Transverse colon (tissue), 4 donors: Measurements from ENCODE around the gene FAAH.

Source experiments
- POLR2A ChIP-seq: fragments of 450-650 bp; IDR thresholded peaks from one replicate; pipeline ENCODE4 v1.6.1; 2016; ENCODE audit warnings: antibody characterized with exemption, mild to moderate bottlenecking, moderate library complexity
- POLR2AphosphoS5 ChIP-seq, 3 donors: sonication (generic); formaldehyde crosslinking; IDR thresholded peaks; one replicate each; pipeline ENCODE4 v1.6.1; 2016; ENCODE audit warnings: antibody characterized with exemption in 3 of 3
- TF ChIP-seq, protein P1 (sequence below), 5 experiments: fragments of 200-600 bp in 3 of 5; fragments of 450-650 bp in 2 of 5; sonication (generic) in 3 of 5; IDR thresholded peaks; 1 replicate in 2 of 5; 2 replicates in 3 of 5; pipeline ENCODE4 v1.5.1; 2016 to 2017; ENCODE audit warnings: antibody characterized with exemption in 5 of 5, inconsistent platforms in 3 of 5, mild to moderate bottlenecking in 2 of 5, moderate library complexity in 1 of 5

GRCh38 chr1:46444466-46444865 lies 50.3 kb downstream of the FAAH start:
- TF ChIP-seq, protein P1, sequence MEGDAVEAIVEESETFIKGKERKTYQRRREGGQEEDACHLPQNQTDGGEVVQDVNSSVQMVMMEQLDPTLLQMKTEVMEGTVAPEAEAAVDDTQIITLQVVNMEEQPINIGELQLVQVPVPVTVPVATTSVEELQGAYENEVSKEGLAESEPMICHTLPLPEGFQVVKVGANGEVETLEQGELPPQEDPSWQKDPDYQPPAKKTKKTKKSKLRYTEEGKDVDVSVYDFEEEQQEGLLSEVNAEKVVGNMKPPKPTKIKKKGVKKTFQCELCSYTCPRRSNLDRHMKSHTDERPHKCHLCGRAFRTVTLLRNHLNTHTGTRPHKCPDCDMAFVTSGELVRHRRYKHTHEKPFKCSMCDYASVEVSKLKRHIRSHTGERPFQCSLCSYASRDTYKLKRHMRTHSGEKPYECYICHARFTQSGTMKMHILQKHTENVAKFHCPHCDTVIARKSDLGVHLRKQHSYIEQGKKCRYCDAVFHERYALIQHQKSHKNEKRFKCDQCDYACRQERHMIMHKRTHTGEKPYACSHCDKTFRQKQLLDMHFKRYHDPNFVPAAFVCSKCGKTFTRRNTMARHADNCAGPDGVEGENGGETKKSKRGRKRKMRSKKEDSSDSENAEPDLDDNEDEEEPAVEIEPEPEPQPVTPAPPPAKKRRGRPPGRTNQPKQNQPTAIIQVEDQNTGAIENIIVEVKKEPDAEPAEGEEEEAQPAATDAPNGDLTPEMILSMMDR (IDR thresholded peaks at IDR 0.05) = no peak
- TF ChIP-seq POLR2AphosphoS5 (IDR thresholded peaks at IDR 0.05) (no peak), POLR2A (no peak)
